Gastrocnemius medialis (tissue), 4 donors: Measurements from ENCODE around the gene PRPF40B.

Source experiments
- POLR2A ChIP-seq, 2 donors: fragments of 450-650 bp; IDR thresholded peaks; one replicate each; pipeline ENCODE4 v1.6.1; 2017; ENCODE audit warnings: antibody characterized with exemption in 2 of 2, mild to moderate bottlenecking in 2 of 2, moderate library complexity in 2 of 2
- TF ChIP-seq, protein P1 (sequence below), 5 experiments: fragments of 450-650 bp in 3 of 5; fragments of 200-600 bp in 2 of 5; sonication (generic) in 2 of 5; IDR thresholded peaks in 4 of 5; conservative IDR thresholded peaks in 1 of 5; 1 replicate in 4 of 5; 2 replicates in 1 of 5; pipeline ENCODE4 v1.5.1; 2016 to 2019; ENCODE audit warnings: antibody characterized with exemption in 5 of 5, mild to moderate bottlenecking in 3 of 5, moderate library complexity in 3 of 5

GRCh38 chr12:49626836-49627235 is 3.5 kb downstream of the PRPF40B start:
- TF ChIP-seq, protein P1, sequence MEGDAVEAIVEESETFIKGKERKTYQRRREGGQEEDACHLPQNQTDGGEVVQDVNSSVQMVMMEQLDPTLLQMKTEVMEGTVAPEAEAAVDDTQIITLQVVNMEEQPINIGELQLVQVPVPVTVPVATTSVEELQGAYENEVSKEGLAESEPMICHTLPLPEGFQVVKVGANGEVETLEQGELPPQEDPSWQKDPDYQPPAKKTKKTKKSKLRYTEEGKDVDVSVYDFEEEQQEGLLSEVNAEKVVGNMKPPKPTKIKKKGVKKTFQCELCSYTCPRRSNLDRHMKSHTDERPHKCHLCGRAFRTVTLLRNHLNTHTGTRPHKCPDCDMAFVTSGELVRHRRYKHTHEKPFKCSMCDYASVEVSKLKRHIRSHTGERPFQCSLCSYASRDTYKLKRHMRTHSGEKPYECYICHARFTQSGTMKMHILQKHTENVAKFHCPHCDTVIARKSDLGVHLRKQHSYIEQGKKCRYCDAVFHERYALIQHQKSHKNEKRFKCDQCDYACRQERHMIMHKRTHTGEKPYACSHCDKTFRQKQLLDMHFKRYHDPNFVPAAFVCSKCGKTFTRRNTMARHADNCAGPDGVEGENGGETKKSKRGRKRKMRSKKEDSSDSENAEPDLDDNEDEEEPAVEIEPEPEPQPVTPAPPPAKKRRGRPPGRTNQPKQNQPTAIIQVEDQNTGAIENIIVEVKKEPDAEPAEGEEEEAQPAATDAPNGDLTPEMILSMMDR (IDR thresholded peaks at IDR 0.05 in 4 of 5, conservative IDR thresholded peaks at IDR 0.05 in 1 of 5): no peak
- TF ChIP-seq POLR2A (IDR thresholded peaks at IDR 0.05): no peak
